HG03064 (cell line): ENCODE data around the gene AK1.
A peak's percentile ranks its signal among the peaks of the same experiment; 100 is the strongest.

ENCODE experiments used
- ATAC-seq: cut with Tn5 transposase; IDR thresholded peaks from one replicate; pipeline ENCODE4 v1.9.1; 2021; ENCODE audit warnings: low read depth; ENCODE audit not compliant: unreplicated experiment

AK1 gene

DNA sequence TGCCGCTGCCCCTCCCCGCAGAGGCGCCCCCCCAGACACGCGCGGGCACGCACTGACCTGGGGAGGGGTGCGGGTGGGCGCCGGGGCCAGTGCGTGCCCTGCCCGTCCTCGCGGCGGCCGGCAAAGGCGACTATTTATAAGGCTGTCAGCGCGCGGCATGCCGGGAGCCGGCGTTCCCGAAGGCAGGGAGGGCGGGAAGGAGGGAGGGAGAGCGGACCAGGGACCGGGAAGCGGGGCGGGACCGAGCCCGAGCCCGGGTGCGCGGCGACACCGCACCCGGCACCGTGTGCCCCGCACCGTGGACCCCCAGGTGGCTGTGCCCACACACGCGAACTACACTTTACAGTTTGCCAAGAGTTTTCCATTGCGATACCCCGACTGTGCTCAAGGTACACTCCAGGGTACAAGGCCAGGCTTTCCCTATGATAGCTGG, at the start of gene AK1:
Gene AK1, minus strand, starts transcription at position 110 of the 433 bp plus-strand sequence. CDS start 3,058 bp downstream, outside the sequence.
- ATAC-seq = no peak

DNA sequence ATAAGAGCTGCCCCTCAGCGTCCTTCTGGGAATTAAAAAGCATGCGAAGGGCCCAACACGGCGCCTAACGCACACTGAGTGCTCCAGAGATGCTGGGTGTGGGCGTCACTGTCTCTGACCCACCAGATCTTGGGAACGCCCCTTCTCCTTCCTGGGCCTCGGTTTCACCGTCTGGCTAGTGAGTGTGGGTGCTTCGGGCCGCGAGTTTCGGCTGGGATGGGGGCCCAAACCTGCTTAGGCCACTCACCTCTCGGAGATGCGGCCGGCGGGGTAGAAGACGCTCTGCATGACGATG, 49.4 kb upstream of the AK1 start:
- ATAC-seq = no peak

DNA sequence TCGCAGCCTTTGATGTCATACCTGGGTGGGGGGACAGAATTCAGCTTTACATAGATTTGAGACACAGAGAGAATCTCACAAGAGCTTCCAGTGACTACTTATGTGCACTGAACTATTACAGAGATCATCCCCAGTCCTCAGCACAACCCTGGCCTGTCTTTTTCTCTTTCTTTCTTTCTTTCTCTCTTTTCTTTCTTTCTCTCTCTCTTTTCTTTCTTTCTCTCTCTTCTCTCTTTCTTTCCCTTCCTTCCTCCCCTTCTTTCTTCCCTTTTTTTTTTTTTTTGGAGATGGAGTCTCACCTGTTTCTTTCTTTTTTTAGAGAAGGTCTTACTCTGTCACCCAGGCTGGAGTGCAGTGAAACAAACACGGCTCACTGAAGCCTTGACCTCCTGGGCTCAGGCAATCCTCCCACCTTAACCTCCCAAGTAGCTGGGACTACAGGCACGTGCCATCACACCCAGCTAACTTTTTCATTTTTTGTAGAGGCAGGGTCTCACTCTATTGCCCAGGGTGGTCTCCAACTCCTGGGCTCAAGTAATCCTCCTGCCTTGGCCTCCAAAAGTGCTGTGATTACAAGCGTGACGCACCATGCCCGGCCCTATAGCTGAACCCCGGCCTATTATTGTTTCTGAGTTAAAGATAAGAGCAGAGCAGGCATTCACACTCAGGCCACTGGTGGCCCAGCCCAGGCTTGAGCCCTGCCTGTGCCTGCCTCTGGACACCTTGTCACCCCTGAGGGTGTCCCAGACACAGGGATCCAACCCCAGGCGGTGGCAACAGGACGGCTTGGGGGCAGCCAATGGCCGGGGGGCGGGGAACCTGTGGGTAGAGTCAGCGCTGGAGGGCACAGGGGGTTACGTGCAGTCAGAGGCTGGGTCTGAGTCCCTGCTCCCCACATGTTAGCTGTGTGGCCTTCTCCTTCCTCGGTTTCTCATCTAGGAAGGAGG, 48.8 kb upstream of the AK1 start:
- ATAC-seq = no peak

DNA sequence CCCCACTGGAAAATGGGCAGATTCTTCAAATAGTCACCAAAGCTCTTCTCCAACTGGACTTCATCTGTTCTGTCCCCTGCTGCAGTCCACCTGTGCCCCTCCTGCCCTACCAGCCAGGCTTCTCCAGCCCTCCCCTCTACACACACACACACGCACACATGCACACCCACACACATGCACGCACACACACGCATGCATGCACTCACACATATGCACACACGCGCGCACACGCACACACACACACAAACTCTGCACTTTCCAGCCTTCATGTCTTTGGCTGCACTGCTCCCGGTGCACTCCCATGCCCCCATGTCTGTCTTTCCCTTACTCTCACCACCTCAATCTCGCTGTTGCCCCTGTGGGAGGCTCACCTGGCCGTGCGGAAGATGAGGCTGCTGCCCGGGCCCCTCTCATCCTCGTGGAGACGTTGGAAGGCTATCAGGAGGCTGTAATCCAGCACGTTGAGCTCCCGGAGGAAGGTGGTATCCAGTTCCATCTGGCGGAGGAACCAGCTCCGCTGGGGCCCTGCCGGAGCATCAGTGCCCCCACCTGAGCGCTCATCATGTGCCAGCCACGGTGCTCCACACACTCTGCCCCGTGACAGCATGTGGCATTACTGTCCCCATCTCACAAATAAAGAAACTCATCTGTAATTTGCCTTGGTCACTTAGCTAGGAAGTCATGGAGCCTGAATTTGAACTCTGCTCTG, 47.4 kb upstream of the AK1 start:
- ATAC-seq = no peak

DNA sequence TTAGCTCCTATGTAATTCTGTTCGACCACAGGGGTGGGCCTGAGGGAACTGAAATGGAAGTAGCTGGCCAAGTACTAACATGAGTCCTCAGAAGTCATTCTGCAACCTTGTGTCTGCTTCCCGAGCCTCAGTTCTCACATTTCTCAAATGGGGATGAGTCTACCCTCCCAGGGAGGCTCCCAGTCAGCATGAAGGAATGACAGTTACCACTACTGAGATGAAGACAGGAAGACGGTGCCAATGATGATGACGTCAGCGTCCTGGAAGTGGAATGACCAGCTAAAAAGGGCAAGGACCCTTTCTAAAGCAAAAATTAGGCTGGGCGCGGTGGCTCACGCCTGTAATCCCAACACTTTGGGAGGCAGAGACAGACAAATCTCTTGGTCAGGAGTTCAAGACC, 46.3 kb upstream of the AK1 start:
- no peak for ATAC-seq

- ATAC-seq = no peak
Measured at GRCh38 chr9:127923046-127923445, 45.6 kb upstream of the AK1 start.

- ATAC-seq = no peak
Measured at GRCh38 chr9:127921557-127922120, 44.2 kb upstream of the AK1 start.

DNA sequence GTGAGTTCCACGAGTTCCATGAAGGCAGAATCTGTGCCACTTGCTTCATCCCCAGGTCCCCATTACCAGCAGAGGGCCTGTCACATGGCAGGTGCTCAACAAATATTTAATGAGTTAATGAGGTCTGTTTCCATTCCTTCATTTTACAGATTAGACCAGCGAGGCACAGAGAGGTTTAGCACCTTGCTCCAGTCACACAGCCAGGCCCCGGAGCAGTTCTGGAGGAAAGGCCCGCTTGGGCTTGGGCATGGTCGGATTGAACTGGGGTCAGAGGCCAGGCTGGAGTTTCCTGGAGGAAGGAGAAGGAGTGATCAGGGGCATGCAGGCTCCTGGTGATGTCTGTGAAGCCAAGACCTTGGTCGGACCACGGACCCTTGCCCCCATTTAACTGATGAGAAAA, 43.3 kb upstream of the AK1 start:
- ATAC-seq = no peak

DNA sequence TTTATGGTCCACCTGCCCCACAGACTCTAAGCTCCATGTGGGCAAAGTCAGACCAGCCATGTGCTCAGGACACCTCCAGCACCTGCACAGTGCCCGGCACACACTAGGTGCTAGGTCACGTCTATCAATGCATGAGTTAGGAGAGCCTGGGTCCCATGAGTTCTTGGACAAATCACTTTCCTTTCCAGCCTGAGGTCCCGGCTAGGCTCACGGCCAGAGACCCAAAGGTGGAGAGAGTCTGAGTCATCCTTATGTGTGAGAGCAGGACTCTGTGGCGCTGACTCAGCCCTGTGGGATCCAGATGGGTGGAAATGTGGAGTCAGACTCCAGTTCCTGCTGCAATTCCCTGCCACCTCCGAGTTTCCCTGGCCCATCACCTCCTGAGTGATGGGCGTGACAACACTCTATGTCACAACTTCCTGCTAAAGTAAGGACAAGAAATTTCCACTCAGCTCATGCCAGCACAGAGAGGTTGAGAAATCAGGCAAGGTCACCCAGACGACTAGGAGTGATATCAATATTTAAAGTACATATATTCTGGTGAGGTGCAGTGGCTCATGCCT, 41.9 kb upstream of the AK1 start:
- no peak for ATAC-seq

GRCh38 chr9:127918183-127919107, 41.0 kb upstream of the AK1 start:
- ATAC-seq = no peak

- ATAC-seq = no peak
Measured at GRCh38 chr9:127917603-127918002, 40.1 kb upstream of the AK1 start.

DNA sequence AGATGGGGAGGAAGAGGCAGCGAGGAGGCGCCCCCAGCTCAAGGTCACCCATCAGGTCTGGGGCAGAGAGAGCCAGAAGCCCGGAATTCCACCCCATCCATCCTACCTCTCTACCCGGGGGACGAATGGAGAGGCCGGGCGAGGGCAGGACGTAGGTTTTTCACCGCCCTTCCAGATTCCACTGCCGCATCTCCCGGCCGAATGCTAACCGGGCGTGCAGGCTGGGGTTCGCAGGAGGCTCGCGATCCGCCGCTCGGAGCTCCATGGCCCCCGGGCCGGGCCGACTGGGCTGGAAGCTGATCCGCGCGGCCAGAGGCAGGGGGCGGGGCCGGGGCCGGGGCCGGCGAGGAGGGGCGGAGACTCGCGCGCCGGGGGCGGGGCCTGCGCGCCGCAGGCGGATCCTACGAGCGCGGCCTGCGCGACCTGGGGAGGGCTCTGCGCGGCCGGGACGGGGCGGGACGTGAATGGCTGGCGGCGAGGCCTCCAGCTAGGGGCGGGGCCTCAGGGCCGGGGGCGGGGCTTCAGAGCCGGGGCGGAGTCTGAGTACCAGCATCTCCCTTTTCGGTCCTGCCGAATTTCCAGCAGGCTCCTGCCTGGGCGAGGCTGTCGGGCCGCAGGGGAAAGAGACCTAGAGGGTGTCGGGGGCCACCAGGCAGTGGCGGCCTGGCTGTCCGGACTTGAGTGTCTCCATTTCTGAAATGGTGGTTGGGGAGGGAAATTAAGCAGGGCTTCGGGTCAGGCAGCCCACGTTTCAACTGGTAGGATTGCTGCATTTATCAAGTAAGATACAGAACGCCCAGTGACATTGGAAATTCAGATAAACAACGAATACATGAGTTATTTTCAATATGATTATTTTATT, 39.5 kb upstream of the AK1 start, which contains the start of gene ST6GALNAC4:
Gene ST6GALNAC4, minus strand, starts transcription at position 322 of the 862 bp plus-strand sequence. CDS start 622 bp downstream, outside the sequence.
- ATAC-seq = peak; percentile 68

GRCh38 chr9:127915801-127916719, 38.6 kb upstream of the AK1 start:
- ATAC-seq = no peak

DNA sequence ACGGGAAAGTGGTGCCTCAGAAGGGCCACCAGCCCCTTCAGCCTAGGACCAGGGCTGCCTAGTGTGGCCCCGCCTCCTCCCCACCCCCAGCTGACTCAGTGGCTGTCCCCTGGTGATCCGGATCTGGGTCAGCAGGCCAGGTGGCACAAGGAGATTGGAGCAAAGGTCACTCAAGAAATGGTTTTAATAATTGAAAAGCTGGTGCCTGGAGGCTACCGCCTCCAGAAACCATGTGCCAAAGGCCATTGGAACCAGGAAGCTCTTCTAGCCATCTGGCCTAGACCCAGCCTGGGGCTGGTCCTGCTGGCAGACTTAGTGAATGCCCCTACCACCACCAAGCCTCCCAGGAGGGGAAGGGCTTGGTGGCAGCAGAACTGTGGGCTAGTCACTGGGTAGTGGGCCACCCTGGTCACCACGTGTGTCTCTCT, 37.9 kb upstream of the AK1 start:
- ATAC-seq = no peak

GRCh38 chr9:127913682-127914081, 36.2 kb upstream of the AK1 start:
- no peak for ATAC-seq

GRCh38 chr9:127912882-127913281, 35.4 kb upstream of the AK1 start:
- ATAC-seq = no peak

DNA sequence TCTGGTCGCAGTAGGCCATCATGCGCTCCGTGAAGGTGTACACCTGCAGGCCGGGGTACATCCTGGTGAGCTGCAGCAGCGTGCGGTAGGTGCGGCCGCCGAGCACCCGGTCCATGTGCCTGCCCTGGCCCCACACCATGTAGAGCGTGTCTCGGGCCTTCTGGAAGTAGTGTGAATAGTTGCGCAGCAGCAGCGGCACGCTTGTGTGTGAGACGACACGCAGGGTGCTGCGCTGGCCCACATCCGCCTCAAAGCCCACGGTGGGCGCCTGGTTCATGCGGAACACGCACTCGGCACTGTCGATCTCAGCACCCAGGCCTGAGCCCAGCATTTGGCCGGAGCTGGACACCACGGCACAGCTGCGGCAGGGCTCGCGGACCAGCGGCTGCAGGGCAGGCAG, 34.8 kb upstream of the AK1 start:
- ATAC-seq = no peak

DNA sequence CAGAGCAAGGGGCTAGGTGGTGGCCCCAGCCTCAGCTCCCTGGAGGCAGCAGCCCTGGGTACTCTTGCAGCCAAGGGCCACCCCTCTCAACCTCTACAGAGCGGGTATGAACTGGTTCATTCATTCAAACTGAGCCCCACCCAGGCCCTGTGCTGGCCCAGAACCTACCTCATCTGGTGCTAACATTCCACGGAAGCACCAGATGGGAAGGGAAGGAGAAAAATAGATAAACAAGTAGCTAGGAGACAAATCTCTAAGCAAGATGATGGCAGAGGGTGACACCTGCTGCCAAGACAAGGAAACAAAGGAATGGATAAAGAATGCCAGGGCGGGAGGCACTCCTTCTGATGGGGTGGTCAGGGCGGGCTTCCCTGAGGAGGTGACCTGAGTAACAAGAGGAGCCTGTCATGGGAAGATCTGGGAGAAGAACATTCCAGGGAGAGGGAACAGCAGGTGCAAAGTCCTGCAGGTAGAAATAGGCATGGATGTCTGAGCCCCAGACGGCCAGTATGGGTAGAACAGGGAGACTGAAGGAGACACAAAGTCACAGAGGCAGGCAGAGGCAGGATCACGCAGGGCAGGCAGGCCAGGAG, 33.2 kb upstream of the AK1 start:
- no peak for ATAC-seq
